ENCODE measurements around the gene INTU. TPM values are rescaled to one million over a fixed set of nuclear protein-coding genes. Genes with fewer than 3 reads are reported as not detected.
"Not testable (repeated sequence)": the region's sequence is repeated elsewhere in the genome, so short reads cannot be mapped to it uniquely, and the experiment has no call there.

INTU gene
- polyA plus RNA-seq, 2 of the 4 experiments (the other 2 are of a cell fraction), result 1.8 to 4.7 TPM

DNA sequence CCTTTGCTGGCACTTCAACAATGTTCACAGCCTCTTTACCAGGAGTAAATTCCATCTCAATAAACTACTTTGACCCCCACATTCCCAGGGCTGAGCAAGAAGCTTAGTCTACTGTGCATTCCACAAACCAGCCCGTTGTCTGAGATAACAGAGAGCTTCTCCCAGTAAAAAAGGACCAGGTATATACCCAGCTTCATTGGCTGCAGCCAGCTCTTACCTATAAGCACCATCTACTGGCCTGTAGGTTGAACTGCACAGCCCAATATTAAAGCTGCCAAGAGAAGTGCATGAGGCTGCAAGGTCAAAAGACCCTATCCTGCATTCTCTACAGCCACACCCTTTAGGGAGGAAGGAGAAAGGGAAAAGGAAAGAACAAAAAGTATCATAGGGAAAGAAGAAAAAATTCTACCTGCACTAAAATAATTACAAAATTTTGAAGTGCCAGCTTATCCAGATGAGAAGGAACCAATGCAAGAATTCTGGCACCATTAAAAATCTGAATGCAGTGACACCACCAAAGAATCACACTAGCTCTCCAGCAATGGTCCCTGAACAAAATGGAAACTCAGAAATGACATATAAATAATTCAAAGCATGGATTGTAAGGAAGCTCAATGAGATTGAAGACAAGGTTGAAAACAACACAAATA lies 45.7 kb upstream of the INTU start:
- FAIRE-seq (no peak), ATAC-seq (peak; percentile 89 to 96), DNase-seq (ENCODE audit: low read depth in 1 of 2, low spot score in 1 of 2) (peak; percentile 29 to 55)
- ChIA-PET CTCF (interaction anchor here (0.6 to 1.7 kb wide), 11 partner anchors 9 to 938 kb away, joined by 3 to 5 read pairs (median 3); no protein-coding TSS in a partner anchor), POLR2A (no interaction called here)
- Histone ChIP-seq H3K27ac (no peak overlapping the region), H3K4me2 (0 out of 3 replicates have a peak overlapping the region, but pooled peaks have one; percentile 13), H3K4me3 (no peak overlapping the region), H3K4me1 (no peaks in the 10 kb centered on the region), H3K9me3 (no peaks in the 10 kb centered on the region)
- WGBS (ENCODE audit: missing lambda C conversion rate), result no CpG with 5 or more reads among the region's 1 CpG
- TF ChIP-seq RAD21 (conservative IDR thresholded peaks at IDR 0.05 in 1 of 2, IDR thresholded peaks at IDR 0.05 in 1 of 2), result peak; percentile 39 to 58; a peak in 4 of 5 replicates
- TF ChIP-seq, protein P1, sequence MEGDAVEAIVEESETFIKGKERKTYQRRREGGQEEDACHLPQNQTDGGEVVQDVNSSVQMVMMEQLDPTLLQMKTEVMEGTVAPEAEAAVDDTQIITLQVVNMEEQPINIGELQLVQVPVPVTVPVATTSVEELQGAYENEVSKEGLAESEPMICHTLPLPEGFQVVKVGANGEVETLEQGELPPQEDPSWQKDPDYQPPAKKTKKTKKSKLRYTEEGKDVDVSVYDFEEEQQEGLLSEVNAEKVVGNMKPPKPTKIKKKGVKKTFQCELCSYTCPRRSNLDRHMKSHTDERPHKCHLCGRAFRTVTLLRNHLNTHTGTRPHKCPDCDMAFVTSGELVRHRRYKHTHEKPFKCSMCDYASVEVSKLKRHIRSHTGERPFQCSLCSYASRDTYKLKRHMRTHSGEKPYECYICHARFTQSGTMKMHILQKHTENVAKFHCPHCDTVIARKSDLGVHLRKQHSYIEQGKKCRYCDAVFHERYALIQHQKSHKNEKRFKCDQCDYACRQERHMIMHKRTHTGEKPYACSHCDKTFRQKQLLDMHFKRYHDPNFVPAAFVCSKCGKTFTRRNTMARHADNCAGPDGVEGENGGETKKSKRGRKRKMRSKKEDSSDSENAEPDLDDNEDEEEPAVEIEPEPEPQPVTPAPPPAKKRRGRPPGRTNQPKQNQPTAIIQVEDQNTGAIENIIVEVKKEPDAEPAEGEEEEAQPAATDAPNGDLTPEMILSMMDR (IDR thresholded peaks at IDR 0.05), result peak; percentile 47
- TF ChIP-seq RFX5 (IDR thresholded peaks at IDR 0.05), result no peak
- TF ChIP-seq CBX2 (IDR thresholded peaks at IDR 0.05; ENCODE audit: borderline replicate concordance, low read depth), result no peak

DNA sequence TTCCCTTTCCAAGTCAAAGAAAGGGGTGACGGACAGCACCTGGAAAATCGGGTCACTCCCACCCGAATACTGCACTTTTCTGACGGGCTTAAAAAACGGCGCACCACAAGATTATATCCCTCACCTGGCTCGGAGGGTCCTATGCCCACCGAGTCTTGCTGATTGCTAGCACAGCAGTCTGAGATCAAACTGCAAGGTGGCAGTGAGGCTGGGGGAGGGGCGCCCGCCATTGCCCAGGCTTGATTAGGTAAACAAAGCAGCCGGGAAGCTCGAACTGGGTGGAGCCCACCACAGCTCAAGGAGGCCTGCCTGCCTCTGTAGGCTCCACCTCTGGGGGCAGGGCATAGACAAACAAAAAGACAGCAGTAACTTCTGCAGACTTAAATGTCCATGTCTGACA lies 43.6 kb upstream of the INTU start:
- H3K4me3 ChIP-seq; FAIRE-seq; H3K4me2 ChIP-seq; H3K4me1 ChIP-seq; DNase-seq (ENCODE audit: low read depth in 1 of 2, low spot score in 1 of 2); H3K27ac ChIP-seq; ATAC-seq; H3K9me3 ChIP-seq; POLR2A ChIA-PET; CTCF ChIA-PET: not testable (repeated sequence)
- 63% methylated on average over 8 of the region's 12 CpGs for WGBS (ENCODE audit: missing lambda C conversion rate)

DNA sequence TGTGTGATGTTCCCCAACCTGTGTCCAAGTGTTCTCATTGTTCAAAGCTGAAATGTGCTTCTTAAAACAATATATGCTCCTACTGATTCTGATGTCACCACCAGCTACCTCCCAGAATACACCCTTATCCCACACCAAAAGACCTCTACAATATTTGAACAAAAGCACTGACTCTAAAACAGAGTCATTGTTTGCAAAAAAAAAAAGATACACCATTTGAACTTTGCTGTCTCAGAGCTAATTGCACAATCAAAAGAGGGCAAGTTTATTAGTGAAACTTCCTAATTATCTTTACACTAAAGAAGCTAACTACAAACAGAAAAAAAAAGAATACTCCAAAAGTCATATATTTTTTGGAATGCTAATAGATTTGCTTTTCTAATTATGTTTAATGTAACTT lies 34.1 kb upstream of the INTU start:
- no peak for TF ChIP-seq ZSCAN20 (CRISPR knock-in tag; IDR thresholded peaks at IDR 0.05)
- no peak for TF ChIP-seq FOXS1 (CRISPR knock-in tag; IDR thresholded peaks at IDR 0.05)
- TF ChIP-seq, protein P1 (IDR thresholded peaks at IDR 0.05), result no peak
- CTCF ChIA-PET, result interaction anchor here (0.6 to 16.8 kb wide), 4 partner anchors 11 to 375 kb away, joined by 3 to 180 read pairs (median 3); partner anchors contain the start of gene SLC25A31

DNA sequence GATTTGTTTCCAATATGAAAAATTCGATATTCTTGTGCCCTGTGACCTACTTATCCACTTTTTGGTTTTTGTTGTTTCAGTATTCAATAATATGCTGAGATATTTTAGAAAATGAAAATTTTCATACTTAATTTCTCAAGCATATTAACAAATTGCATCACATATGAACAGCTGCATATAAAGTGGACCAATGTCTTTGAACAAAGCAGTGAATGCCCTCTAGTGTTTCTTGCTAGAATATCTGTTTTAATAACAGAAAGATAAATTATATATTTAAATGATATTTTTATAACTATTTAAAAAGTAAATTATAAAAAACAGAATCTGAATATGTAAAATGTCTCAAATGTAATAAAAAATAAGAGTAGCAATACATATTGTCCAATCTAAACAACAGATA lies 31.7 kb upstream of the INTU start:
- FAIRE-seq (no peak), ATAC-seq (no peak), DNase-seq (ENCODE audit: low read depth in 1 of 2, low spot score in 1 of 2) (no peak)
- Histone ChIP-seq H3K27ac (no peak overlapping the region), H3K4me3 (no peak overlapping the region), H3K4me2 (no peak overlapping the region), H3K4me1 (no peaks in the 10 kb centered on the region), H3K9me3 (no peaks in the 10 kb centered on the region)
- 32% methylated on average over 1 of the region's 1 CpG for WGBS (ENCODE audit: missing lambda C conversion rate)
- ChIA-PET CTCF (interaction anchor here (1.0 to 16.8 kb wide), 3 partner anchors 22 to 131 kb away, joined by 3 to 180 read pairs (median 4); partner anchors contain the start of gene SLC25A31), POLR2A (no interaction called here)
- TF ChIP-seq EHMT2 (IDR thresholded peaks at IDR 0.05; ENCODE audit: low read depth), result no peak
- TF ChIP-seq, protein P2, sequence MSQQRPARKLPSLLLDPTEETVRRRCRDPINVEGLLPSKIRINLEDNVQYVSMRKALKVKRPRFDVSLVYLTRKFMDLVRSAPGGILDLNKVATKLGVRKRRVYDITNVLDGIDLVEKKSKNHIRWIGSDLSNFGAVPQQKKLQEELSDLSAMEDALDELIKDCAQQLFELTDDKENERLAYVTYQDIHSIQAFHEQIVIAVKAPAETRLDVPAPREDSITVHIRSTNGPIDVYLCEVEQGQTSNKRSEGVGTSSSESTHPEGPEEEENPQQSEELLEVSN (IDR thresholded peaks at IDR 0.05; ENCODE audit: borderline replicate concordance, low read depth), result no peak
- TF ChIP-seq, protein P1 (IDR thresholded peaks at IDR 0.05), result peak; percentile 27; the same call in 2 of the 3 replicates

More for the DNA sequence above, 34.1 kb upstream of the INTU start:
- FAIRE-seq (no peak), ATAC-seq (no peak), DNase-seq (ENCODE audit: low read depth in 1 of 2, low spot score in 1 of 2) (no peak)
- Histone ChIP-seq H3K4me3 (no peak overlapping the region), H3K9me3 (no peaks in the 10 kb centered on the region), H3K4me1 (no peaks in the 10 kb centered on the region), H3K4me2 (no peak overlapping the region), H3K27ac (no peak overlapping the region)
- POLR2A ChIA-PET, result no interaction called here
